Measurements from ENCODE around the gene MYOZ3.

DNA sequence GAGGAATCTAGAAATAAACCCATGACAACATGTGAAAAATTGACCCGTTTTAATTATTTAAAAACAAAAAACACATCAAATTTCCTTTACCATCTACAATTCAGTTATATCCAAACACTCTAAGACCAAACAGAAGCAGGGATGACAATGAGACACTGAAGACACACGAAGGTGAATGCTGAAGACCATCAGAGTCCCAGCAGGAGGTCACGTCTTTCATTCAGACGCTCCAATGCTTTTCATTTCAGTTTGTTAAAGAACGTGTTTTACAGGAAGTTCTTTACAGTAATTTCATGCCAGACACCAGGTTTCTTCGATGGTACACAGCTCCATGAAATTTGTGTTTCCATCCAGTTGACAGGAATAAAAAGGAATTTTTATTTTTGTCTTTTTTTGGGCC is 29.7 kb downstream of the MYOZ3 start:
- no peak for TF ChIP-seq TAF1 (IDR thresholded peaks at IDR 0.05; ENCODE audit: low read depth)
- TF ChIP-seq, protein P1, sequence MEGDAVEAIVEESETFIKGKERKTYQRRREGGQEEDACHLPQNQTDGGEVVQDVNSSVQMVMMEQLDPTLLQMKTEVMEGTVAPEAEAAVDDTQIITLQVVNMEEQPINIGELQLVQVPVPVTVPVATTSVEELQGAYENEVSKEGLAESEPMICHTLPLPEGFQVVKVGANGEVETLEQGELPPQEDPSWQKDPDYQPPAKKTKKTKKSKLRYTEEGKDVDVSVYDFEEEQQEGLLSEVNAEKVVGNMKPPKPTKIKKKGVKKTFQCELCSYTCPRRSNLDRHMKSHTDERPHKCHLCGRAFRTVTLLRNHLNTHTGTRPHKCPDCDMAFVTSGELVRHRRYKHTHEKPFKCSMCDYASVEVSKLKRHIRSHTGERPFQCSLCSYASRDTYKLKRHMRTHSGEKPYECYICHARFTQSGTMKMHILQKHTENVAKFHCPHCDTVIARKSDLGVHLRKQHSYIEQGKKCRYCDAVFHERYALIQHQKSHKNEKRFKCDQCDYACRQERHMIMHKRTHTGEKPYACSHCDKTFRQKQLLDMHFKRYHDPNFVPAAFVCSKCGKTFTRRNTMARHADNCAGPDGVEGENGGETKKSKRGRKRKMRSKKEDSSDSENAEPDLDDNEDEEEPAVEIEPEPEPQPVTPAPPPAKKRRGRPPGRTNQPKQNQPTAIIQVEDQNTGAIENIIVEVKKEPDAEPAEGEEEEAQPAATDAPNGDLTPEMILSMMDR (IDR thresholded peaks at IDR 0.05; ENCODE audit: poor library complexity, severe bottlenecking) = no peak
- TF ChIP-seq REST (IDR thresholded peaks at IDR 0.05; ENCODE audit: borderline replicate concordance) = no peak
- TF ChIP-seq POLR2AphosphoS5 (IDR thresholded peaks at IDR 0.05) = no peak
- no peak for TF ChIP-seq EP300 (conservative IDR thresholded peaks at IDR 0.05; ENCODE audit: poor library complexity, severe bottlenecking)
- TF ChIP-seq EZH2 (IDR thresholded peaks at IDR 0.05; ENCODE audit: borderline replicate concordance, insufficient read depth, low read length, poor library complexity, severe bottlenecking) = no peak
- no peak for TF ChIP-seq SMC3 (conservative IDR thresholded peaks at IDR 0.05; ENCODE audit: poor library complexity)
- TF ChIP-seq RAD21 (conservative IDR thresholded peaks at IDR 0.05) = no peak
